ENCODE results near the gene DPEP2NB. TPM values are rescaled to one million over a fixed set of nuclear protein-coding genes. Genes with fewer than 3 reads are reported as not detected.

The DPEP2NB gene
- total RNA-seq, 1 experiment from 2014 or later, result not detected

- Histone ChIP-seq H3K9ac (ENCODE audit: low read length) (no peak overlapping the region), H3K4me2 (ENCODE audit: low read length) (no peak overlapping the region), H3K79me2 (ENCODE audit: insufficient read depth, low read length) (no peaks in the 10 kb centered on the region), H3K9me3 (ENCODE audit: control insufficient read depth in 1 of 2, insufficient read depth in 1 of 2, low read depth in 1 of 2, low read length in 2 of 2) (no peaks in the 10 kb centered on the region), H3K9me2 (ENCODE audit: insufficient read depth) (no peaks in the 10 kb centered on the region), H3K27me3 (ENCODE audit: insufficient read depth, low read length) (no peaks in the 10 kb centered on the region), H3K4me1 (ENCODE audit: control insufficient read depth in 1 of 2, insufficient read depth in 2 of 2, low read length in 2 of 2) (peaks cover 5 to 20% of the 10 kb centered on the region in 2 experiments; a peak in 3 of 4 replicates), H3K27ac (ENCODE audit: low read depth, low read length) (no peak overlapping the region), H4K20me1 (ENCODE audit: insufficient read depth) (no peaks in the 10 kb centered on the region), H2AFZ (ENCODE audit: low read depth, low read length, poor library complexity, severe bottlenecking) (no peak overlapping the region), H3K4me3 (replicated peaks in 1 of 2; ENCODE audit: low read depth in 1 of 2, low read length in 2 of 2) (no peak overlapping the region), H3K36me3 (ENCODE audit: control insufficient read depth in 1 of 2, insufficient read depth in 2 of 2, low read length in 2 of 2) (no peaks in the 10 kb centered on the region)
- no TSS peak for BruUV-seq (replicated peaks)
- intact Hi-C loops (cut with micrococcal nuclease), result no loop called here
- CTCF ChIA-PET, result no interaction called here
- DNase-seq (ENCODE audit: low read depth, low spot score) (no peak), ATAC-seq (no peak)
- RAD21 ChIA-PET (ENCODE audit: low non-redundant PET in 1 of 2, low total read pairs in 2 of 2, uncharacterized antibody in 2 of 2, unreplicated experiment in 2 of 2), result no interaction called here
- POLR2A ChIA-PET, result no interaction called here
- no peak for TF ChIP-seq ZBTB33 (IDR thresholded peaks at IDR 0.05; ENCODE audit: extremely low read depth, insufficient replicate concordance, low read length)
- no peak for TF ChIP-seq MAX (IDR thresholded peaks at IDR 0.05)
- TF ChIP-seq CBX3 (IDR thresholded peaks at IDR 0.05; ENCODE audit: low read depth), result no peak
- TF ChIP-seq FOSL1 (IDR thresholded peaks at IDR 0.05; ENCODE audit: low read depth), result no peak
- no peak for TF ChIP-seq SIN3A (IDR thresholded peaks at IDR 0.05; ENCODE audit: low read depth)
- TF ChIP-seq ZNF274 (IDR thresholded peaks at IDR 0.05; ENCODE audit: low read depth, low read length), result no peak
- no peak for TF ChIP-seq YY1 (IDR thresholded peaks at IDR 0.05; ENCODE audit: extremely low read depth, insufficient replicate concordance, low read depth, low read length)
- no peak for TF ChIP-seq POLR2A (IDR thresholded peaks at IDR 0.05; ENCODE audit: borderline replicate concordance, extremely low read depth, insufficient read depth, insufficient read length)
- TF ChIP-seq REST (IDR thresholded peaks at IDR 0.05; ENCODE audit: low read depth), result no peak
- no peak for TF ChIP-seq RAD21 (IDR thresholded peaks at IDR 0.05; ENCODE audit: low read depth)
- TF ChIP-seq POLR2AphosphoS5 (IDR thresholded peaks at IDR 0.05; ENCODE audit: low read depth, low read length), result no peak
- TF ChIP-seq CEBPB (IDR thresholded peaks at IDR 0.05; ENCODE audit: low read depth), result no peak
- TF ChIP-seq SRF (IDR thresholded peaks at IDR 0.05; ENCODE audit: low read depth), result no peak
- no peak for TF ChIP-seq EZH2 (IDR thresholded peaks at IDR 0.05)
- TF ChIP-seq ZFX (IDR thresholded peaks at IDR 0.05), result no peak
- TF ChIP-seq SP1 (IDR thresholded peaks at IDR 0.05; ENCODE audit: low read depth), result no peak
- no peak for TF ChIP-seq ELF1 (IDR thresholded peaks at IDR 0.05; ENCODE audit: borderline replicate concordance, low read depth)
- TF ChIP-seq, protein P1, sequence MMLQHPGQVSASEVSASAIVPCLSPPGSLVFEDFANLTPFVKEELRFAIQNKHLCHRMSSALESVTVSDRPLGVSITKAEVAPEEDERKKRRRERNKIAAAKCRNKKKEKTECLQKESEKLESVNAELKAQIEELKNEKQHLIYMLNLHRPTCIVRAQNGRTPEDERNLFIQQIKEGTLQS (IDR thresholded peaks at IDR 0.05), result no peak
- TF ChIP-seq TCF7L2 (IDR thresholded peaks at IDR 0.05; ENCODE audit: borderline replicate concordance, extremely low read depth, insufficient read depth, insufficient read length), result no peak
Measured at GRCh38 chr16:67995423-67995822, 20.3 kb downstream of the DPEP2NB start.

All from HCT116 (cell line).